Stimulated activated CD4-positive, alpha-beta T cell treated with anti-CD3 and anti-CD28 coated beads, TNF-alpha, amount 100 ng/mL, for 24 hours (primary cell): Measurements from ENCODE around the gene NEU1.
"Not testable (repeated sequence)": the region's sequence is repeated elsewhere in the genome, so short reads cannot be mapped to it uniquely, and the experiment has no call there.

Source experiments
- DNase-seq, 3 experiments: peaks; one replicate each; pipeline ENCODE4 v3.0.0-alpha.2; 2020; ENCODE audit warnings: low read depth in 3 of 3

NEU1 gene

DNA sequence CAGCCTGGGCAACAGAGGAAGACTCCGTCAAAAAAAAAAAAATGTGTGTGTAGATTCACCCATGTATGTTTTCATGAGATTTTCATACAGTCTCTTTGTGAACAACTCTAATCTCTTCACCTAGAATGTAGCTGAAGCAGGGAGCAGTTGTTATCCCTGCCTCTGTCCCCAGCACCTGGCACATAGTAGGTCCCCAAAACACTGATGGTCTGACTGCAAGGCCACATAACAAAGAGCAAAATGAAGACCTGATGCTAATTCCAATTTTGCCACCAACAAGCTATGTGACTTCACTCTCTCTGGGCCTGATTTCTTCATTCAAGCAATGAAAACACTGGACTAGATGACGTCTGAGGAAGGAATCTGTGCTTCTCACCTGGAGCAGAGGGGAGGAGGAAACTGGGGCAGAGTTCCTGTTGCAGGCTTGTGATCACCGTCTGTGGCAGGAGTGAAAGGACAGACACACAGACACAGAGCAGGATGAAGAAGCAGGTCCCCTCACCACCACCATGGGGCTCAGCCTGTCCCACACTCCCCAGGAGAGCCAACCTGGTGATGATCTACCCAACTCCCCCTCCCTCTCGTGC is 11.6 kb upstream of the NEU1 start:
- DNase-seq, result no peak

DNA sequence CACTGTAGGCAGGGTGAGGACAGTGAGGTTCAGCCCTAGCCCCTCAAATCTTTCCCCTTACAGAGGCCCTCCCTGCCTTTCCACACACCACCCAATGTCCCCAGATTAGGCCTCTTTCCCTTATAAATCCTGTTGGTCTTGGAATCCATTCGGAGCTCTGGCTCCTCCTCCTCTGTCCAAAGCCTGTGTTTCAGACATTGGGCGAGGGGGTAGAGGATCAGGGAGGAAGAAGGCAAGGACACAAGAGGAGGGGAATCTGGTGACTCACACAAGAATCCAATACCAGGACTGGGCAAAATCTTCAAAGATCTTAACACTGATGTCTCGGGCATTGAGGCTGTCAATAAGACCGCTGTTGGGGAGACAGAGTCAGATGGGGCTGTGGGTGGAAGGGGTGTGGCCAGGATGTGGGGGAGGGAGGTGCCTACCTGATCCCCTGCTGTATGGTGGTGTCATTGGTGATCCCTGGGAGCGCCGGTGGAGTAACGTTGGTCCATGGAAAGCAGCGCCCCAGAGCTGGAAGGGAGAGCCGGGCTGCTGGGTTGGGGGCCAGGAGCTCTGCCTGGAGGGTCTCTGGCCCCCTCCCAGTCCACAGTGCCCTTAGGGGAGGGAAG is 8.5 kb upstream of the NEU1 start:
- DNase-seq, result no peak

DNA sequence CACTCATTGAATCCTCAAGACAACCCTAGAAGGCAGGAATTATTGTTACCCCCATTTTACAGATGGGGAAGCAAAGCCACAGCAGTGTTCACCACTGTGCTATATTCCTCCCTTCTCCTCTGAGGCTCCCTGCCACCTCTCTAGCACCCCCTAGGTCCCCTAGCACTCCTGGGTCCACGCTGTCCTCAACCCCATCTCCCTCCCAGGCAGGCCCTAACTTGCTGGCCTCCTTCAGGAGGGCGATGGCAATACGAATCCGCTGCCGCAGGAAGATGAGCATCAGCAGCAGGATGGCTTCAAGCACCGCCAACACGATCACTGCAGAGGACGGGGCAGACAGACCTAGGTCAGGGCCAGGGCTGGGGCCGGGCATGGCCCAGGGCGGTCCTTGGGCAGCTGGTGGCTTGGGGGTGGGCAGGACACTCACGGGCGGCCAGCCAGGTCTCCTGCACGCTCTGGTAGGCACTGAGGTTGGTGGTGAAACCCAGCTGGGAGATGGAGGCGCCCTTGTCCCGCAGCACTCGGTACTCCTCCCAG is 7.8 kb upstream of the NEU1 start:
- no peak for DNase-seq

DNA sequence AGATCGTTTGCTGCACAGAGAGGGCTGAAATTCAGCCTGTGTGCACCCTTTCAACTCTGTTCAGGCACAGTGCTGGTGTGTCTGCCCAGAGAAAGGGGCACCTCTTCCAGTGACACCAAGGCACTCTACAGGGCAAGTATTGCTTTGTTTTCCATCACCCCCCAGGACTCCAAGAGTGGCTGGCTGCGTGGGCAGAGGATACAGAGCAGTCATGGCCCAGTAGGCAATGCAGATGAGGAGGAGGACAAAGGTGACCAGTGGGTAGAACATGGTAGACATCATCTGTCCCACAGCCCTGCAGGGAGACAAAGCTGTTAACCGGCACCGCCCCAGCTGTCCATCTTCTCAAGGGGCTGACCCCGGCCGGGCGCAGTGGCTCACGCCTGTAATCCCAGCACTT is 6.7 kb upstream of the NEU1 start:
- no peak for DNase-seq

DNA sequence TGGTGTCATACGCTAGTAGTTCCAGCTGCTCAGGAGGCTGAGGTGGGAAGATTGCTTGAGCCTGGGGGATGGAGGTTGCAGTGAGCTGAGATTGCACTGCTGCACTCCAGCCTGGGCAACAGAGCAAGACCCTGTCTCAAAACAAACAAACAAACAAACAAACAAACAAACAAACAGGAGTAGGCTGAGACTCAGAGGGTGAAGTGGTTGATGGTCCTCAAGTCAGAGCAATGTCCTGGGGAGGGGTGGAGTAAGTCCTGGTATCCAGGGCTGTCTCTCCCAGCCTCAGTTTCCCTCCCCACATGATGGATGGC is 6.0 kb upstream of the NEU1 start:
- not testable (repeated sequence) for DNase-seq

DNA sequence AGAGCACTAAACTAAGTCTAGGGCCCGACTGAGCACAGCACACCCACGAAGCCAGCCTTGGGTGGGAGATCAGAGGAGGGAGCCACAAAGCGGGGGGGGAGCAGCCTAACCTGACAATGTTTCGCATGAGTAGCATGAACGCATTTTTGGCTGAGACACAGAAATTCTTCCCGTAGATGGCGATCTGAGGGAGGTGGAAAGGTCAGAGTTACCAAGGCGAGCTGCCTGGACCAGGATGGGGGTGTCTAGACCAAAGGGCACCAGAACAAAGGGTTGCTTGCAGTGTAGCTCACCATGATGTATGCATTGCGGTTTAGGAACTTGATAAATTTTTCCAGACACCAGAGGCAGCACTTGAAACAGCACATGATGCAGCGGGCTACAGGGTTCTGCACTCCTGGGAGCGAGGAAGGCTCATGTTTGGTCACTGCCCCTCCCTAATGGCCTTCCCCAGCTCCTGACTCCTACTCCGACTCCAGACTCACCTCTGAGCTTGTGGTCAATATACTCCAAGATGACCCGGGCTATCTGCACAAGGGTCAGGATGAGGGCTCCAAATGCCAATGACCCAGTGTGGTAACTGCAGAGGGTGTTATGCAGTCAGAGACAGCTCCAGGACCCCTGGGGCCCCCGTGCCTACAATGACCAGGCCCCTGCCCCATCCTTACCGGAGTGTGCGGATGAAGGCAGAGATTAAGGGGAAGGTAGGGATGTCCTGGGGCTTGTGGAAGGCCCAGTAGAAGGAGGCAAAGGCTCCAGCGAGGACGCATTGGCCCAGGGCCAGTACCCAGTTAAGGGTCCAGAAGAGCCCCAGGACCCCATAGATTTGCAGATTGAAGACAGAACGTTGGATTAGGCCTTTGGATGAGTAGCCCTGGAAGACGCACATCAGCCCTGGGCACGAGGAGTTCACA is 2.8 kb upstream of the NEU1 start:
- DNase-seq, result no peak

DNA sequence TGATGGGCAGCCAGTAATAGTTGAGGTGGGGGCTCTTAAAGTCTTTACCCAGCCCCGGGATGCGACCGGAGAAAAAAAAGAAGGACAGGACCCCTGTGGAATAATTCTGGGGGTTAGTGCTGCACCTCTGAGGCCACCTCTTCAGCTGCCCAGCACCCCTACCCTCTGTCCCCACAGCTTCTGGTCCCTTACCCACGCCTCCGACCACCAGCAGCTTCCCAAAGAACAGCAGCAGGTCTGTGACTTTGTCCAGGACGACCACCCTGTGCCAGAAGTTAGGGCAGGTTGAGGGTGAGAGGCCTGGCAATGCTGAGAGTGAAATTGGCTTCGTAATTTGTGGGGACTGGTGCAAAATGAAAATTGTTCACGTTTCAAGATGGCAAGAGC is 2.2 kb upstream of the NEU1 start:
- DNase-seq, result no peak

DNA sequence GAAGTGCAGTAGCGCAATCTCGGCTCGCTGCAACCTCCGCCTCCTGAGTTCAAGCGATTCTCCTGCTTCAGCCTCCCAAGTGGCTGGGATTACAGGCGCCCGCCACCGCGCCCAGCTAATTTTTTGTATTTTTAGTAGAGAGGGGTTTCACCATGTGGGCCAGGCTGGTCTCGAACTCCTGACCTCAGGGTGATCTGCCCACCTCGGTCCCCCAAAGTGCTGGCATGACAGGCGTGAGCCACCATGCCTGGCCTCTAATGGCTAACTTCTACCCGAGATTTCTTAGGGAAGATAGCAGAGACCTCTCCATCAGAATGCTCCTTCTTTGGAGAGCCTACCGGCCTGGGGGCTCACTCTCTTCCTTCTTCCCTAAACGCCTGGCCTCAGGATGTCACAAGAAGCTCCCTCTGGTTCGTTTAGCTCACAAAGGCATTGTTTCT is 1.5 kb upstream of the NEU1 start:
- DNase-seq, result not testable (repeated sequence)

DNA sequence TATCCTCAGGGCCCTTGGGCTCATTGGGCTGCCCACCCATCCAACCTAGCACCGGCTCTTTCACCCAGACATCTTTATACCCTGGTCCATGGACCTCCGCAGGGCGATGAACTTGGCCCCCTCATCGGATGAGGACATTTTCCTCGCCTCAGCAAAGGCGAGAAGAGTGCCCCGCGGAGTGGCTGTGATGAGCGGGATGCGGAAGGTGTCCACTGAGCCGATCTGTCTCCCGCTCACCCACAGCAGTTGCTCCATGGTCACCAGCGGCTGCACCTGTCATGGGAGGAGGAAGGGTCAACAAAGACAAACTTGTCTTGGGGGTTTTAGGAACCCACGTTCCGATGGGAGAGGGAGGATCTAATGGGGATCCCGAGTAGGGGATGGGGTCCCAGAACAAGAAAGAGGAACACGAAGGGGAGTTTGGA is 690 bp downstream of the NEU1 start:
- DNase-seq, result no peak

DNA sequence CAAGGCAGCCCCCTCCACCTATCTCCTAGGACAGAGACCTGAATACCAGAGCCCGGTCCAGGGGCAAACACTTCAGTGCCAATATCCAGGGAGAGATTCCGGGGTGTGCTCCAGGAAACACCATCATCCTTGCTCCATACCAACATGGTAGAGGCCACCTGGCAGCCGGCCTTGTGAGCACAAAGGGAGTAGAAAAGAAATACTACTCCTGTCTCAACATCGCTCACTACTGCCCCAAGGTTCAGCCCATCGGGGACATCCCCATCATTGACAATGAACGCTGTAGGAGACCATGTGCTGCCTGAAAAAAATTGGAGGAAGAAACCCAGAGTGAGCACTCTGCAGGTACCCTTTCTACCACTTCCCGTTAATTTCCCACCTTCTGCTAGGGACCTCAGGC is 1.5 kb downstream of the NEU1 start:
- DNase-seq, result no peak

DNA sequence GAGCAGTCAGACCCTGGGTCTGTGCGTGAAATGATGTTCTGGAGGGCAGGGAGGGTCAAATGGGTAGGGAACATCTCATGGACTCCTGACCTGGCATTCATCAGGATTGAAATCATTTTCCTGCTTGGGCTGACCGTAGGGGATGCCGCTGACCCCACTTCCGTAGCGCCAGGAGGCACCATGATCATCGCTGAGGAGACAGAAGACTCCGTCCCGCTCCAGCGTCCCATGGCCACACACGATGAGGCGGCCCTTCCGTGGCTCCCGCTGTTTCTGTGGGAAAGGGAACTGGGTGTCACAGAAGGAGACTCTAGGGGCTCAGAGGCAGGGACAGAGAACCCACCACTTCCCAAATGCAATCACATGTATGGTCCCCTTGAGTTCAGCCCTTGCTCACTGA is 2.3 kb downstream of the NEU1 start:
- DNase-seq, result no peak

DNA sequence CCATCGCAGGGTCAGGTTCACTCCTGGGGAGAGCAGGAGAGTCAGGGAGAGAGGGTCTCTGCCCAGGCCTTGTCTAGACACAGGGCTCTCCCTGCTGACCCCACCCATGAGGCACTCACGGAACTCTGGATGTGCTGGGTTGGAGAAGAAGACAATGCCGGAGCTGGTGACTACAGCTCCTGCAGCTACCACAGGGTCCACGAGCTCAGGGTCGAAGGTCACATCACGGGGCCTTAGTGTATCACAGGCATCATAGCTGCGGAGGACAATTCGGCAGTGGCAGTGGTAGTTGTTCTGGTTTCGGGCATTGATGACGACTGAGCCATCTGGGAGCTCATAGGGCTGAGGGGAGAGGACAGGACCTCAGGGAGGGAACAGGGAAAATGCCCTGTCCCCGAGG is 2.7 kb downstream of the NEU1 start:
- DNase-seq, result no peak

DNA sequence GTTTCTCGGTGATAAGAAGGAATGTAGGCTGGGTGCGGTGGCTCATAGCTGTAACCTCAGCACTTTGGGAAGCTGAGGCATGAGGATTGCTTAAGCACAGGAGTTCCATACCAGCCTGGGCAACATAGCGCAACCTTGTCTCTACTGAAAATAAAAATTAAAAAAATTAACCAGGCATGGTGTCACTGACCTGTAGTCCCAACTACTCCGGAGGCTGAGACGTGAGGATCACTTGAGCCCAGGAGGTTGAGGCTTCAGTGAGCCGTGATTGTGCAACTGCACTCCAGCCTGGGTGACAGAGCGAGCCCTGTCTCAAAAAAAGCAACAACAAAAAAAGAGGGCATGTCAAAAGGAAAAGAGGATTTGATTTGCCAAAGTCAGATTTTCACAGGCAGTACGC is 3.9 kb downstream of the NEU1 start:
- DNase-seq, result no peak

DNA sequence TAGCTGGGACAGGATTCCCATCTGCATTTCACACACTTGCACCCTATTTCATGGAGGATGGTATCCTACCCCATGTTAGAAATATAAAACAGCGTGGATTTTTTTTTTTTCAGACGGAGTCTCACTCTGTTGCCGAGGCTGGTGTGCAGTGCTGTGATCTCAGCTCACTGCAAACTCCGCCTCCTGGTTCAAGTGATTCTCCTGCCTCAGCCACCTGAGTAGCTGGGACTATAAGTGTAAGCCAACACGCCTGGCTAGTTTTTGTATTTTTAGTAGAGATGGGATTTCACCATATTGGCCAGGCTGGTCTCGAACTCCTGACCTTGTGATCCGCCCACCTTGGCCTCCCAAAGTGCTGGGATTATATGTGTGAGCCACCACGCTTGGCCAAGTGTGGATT is 4.8 kb downstream of the NEU1 start:
- DNase-seq, result not testable (repeated sequence)

DNA sequence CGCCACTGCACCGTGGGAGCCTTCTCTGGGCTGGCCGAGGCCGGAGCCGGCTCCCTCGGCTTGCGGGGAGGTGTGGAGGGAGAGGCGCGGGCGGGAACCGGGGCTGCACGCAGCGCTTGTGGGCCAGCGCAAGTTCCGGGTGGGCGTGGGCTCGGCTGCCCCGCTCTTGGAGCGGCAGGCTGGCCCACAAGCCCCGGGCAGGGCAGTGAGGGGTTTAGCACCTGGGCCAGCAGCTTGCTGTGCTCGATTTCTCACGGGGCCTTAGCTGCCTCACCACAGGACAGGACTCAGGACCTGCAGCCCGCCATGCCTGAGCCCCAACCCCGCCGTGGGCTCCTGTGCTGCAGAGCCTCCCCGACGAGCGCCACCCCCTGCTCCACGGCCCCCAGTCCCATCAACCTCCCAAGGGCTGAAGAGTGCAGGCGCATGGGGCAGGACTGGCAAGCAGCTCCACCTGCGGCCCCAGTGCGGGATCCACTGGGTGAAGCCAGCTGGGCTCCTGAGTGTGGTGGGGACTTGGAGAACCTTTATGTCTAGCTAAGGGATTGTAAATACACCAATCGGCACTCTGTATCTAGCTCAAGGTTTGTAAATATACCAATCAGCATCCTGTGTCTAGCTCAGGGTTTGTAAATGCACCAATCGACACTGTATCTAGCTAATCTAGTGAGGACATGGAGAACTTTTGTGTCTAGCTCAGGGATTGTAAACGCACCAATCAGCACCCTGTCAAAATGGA is 10.5 kb downstream of the NEU1 start:
- DNase-seq, result not testable (repeated sequence)

DNA sequence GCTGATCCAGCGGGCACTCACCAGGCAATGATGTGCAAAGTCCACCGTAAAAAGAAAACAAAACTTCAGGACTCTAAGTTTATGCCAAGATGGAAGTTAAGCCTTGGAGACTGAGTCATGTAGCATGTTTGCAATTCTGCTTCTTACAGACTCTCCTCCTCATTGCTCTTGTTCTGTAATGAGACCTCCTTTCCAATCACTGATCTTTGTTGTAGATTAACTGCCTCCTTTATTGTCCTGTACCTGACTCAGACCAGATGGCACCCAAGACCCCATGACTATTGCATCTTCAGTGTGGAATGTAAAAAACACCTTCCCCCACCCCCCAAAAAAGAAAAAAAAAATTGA is 11.2 kb downstream of the NEU1 start:
- no peak for DNase-seq

DNA sequence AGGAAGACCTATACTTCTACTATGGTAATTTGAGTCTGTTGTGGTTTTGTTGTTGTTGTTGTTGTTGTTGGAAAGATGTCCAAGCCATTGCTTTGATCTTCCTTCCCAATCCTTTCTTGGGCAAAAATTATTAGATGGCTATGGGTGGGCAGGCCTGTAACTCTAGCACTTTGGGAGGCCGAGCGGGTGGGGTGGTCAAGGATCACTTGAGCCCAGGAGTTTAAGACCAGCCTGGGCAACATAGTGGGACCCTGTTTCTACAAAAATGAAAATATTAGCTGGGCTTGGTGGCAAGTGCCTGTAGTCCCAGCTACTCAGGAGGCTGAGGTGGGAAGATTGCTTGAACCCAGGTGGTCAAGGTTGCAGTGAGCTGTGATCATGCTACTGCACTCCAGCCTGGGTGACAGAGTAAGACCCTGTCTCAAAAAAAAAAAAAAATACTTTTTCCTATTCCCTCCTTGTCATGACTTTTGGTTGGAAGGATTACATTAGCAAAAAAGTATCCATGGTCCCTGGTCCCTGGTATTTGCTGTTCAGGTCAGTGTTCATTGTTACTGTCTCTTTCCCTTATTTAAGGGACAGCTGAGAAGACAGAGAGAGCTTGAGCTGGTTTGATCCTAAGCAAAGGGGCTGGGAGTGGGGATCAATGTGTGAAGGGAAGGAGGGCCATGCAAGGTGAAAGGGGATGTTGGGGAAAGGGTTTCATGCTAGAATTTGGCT is 11.7 kb downstream of the NEU1 start:
- DNase-seq, result no peak

DNA sequence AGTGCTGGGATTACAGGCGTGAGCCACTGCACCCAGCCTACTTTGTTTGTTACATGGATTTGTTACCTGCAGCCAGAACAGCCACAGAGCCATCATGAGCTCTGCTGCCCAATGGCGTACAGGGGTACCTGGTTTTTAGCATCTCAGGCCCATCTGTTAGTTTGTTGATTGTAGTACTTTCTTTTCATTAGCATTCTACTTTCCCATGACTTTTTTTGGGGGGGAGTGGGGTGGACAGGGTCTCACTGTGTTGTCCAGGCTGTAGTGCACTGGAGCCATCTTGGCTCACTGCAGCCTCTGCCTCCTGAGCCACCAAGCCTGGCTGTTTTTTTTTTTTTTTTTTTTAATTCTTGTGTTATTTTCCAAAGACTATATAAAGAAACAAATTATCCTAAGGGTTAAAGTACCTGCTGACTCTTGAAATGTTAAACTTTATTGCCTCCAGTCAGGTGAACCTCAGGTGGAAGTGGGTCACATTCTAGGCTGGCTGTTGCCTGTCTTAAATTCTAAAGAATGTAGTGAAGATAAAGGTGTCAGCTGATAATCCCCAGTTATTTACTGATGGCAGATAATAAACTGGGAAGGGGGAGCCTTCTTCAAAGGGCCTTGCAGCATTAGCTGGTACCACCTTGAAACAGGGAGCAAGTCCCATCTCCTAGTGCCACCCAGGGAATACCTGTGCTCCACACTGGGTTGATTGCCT is 15.2 kb downstream of the NEU1 start:
- DNase-seq, result no peak

DNA sequence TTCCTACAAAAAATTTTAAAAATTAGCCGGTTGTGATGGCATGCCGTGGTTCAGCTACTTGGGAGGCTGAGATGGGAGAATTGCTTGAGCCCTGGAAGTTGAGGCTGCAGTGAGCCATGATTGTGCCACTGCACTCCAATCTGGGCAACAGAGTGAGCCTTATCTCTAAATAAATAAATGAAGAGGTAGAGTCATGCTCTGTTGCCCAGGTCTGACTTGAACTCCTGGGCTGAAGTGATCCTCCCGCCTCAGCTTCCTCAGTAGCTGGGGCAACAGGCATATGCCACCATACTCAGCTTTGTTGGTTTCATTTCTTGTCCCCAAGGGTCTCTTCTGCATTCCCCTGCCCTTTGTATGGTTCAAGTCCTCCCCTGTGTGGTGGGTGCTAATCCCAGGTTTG is 18.1 kb downstream of the NEU1 start:
- no peak for DNase-seq

DNA sequence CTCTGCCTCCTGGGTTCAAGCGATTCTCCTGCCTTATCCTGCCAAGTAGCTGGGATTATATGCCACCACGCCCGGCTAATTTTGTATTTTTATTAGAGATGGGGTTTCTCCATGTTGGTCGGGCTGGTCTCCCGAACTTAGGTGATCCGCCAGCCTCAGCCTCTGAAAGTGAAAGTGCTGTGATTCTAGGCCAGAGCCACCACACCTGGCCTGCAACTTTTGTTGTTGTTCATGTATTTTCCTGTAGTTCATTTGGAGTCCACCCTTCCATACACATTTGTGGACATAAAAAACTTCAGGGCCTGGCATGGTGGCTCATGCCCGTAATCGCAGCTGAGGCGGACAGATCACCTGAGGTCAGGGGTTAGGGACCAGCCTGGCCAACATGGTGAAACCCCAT is 20.6 kb downstream of the NEU1 start:
- no peak for DNase-seq

DNA sequence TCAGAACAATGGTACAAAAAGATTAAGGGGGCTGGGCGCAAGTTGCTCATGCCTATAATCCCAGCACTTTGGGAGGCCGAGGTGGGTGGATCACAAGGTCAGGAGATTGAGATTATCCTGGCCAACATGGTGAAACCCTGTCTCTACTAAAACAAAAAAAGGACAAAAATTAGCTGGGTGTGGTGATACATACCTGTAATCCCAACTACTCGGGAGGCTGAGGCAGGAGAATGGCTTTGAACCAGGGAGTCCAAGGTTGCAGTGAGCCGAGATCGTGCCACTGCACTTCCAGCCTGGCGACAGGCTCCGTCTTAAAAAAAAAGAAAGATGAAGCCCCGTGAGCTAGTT is 22.9 kb downstream of the NEU1 start:
- not testable (repeated sequence) for DNase-seq
